ENCODE measurements around the gene FERMT3.

The FERMT3 gene

GRCh38 chr11:64186492-64187165 is 19.9 kb upstream of the FERMT3 start:
- DNase-seq (ENCODE audit: low read depth) = no peak

DNA sequence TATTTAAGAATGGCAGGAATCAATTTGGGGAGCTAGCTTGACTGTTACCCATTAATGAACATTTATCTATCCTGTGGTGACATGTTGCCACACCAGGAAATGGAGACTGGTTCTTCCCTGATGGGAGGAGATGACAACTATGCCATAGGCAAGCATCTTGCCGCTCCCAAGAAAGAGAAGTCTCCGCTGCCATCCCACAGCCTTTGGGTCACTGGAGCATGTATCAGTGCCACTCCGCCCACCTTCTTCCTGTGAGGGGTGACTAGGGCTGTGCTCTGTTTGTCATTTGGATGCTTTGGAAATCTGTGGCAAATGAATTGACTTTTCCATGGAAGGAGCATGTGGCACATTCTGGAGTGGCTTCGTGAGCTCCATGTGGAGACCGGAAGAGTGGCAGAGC is 14.1 kb upstream of the FERMT3 start:
- no peak for DNase-seq (ENCODE audit: low read depth)

DNA sequence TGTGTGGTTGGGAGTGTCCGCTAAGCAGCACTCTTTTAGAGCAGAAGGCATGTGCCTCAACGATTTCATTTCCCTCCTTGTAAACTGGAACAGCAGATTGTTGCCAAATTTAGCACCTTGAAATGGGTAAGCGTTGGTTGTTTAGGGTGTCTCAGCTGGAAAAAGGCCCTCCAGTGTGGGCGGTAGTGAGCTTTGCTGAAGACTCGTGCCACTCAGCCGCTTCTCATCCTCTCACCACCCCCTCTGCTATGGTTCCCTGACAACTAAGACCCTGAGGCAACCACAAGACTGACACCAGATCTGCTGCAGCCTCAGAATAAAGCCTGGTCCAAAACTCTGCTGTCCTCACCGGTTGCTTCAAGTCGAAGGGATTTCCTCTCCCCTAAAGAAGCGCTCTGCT is 9.9 kb upstream of the FERMT3 start:
- DNase-seq (ENCODE audit: low read depth) = no peak

GRCh38 chr11:64198511-64198910 is 8.0 kb upstream of the FERMT3 start:
- DNase-seq (ENCODE audit: low read depth) = no peak

DNA sequence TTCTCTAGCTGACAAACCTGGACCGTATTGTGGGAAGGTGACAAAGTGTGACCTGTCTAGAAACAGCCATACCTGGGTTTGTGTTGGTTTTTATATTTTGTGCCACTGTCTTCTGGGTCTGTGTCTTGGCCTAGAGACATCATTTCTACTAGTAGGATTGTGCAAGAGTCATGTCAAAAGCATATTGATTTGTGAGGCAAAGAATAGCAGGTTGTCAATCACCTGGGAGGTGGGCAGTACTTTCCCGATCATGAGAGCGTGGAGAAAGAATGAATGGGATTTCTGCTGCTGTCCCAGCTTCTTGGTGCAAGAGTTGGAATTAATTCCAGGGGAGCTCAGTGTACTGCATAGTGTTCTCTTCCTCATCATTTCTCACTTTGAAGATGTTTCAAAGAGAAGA is 5.0 kb upstream of the FERMT3 start:
- no peak for DNase-seq (ENCODE audit: low read depth)

- no peak for DNase-seq (ENCODE audit: low read depth)
Observed at GRCh38 chr11:64202992-64203391, 3.5 kb upstream of the FERMT3 start.

DNA sequence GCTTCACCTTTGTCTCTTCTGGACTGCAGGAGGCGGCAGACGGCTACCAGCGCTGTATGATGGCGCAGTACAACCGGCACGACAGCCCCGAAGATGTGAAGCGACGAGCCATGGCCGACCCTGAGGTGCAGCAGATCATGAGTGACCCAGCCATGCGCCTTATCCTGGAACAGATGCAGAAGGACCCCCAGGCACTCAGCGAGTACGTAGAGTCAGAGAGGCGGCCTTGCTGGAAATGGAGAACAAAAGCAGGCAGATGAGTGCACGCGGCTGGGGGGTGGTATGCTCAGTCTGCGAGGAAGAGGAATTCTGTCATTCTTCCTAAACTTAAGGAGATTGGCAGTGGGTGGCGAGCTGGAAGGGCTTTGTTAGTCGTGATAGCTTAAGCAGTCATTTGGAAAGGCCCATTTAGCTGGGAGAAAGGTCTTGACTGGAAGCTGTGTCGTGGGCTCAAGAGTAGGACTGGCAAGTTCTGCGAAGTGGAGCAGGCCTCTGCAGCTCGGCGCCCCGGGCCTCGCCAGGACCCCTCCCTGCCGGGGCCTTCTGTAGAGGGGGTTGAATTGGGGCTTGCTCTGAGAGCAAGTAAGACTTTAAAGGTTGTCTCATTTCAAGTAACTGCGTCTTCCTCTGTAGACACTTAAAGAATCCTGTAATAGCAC is 3.0 kb upstream of the FERMT3 start:
- DNase-seq (ENCODE audit: low read depth) = no peak

GRCh38 chr11:64204080-64204440 is 2.5 kb upstream of the FERMT3 start:
- DNase-seq (ENCODE audit: low read depth) = no peak

- peak; percentile 83 for DNase-seq (ENCODE audit: low read depth)
Observed at GRCh38 chr11:64204464-64204989, 2.0 kb upstream of the FERMT3 start.

GRCh38 chr11:64207256-64208085 is 950 bp downstream of the FERMT3 start:
- DNase-seq (ENCODE audit: low read depth) = peak; percentile 51

DNA sequence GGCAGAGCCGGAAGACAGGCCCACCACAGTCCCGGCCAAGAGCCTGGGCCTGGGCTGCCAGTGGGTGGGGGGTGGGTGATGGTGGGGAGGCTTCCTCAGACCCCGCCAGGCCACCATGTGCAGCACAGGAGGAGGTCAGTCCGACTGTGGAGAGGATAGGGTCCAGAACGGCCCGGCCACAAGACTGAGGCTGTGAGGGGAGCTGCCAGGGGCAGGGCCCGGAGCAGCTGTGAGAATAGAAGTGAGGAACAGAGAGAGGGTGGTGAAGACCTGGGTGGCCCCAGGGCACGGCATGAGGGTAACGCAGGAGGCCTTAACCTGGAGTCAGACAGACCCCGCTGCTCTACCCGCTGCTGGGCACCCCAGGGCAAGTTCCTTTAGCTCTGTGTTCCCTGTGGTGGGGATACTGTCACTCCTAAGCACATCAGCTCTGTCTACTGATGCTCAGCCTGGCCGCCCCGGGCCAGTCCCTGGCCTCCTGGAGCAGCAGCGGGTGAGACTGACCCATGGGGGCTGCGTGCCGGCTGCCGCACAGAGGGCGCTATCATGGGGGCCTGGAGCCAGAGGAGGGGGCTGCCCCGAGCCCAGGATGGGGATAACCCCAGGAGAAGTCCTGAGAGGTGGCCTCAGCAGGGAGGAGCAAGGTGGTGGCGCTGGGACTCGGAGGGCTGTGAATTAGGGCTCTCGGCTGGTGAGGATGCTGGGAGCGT is 1.7 kb downstream of the FERMT3 start:
- no peak for DNase-seq (ENCODE audit: low read depth)

GRCh38 chr11:64208796-64209562 is 2.5 kb downstream of the FERMT3 start:
- no peak for DNase-seq (ENCODE audit: low read depth)

DNA sequence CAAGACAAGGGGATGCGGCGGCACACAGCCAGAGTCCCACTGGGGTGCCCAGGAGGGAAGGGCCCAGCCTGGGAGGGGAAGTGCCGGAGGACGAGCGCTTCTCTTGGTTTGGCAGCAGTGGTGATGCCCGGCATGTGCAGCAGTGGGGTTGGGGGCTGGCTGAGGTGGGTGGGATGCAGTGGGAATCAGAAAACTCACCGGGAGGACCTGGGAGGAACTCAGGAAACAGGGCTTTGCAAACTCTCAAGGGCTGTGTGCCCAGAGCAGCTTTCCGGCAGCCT is 3.0 kb downstream of the FERMT3 start:
- DNase-seq (ENCODE audit: low read depth) = no peak

DNA sequence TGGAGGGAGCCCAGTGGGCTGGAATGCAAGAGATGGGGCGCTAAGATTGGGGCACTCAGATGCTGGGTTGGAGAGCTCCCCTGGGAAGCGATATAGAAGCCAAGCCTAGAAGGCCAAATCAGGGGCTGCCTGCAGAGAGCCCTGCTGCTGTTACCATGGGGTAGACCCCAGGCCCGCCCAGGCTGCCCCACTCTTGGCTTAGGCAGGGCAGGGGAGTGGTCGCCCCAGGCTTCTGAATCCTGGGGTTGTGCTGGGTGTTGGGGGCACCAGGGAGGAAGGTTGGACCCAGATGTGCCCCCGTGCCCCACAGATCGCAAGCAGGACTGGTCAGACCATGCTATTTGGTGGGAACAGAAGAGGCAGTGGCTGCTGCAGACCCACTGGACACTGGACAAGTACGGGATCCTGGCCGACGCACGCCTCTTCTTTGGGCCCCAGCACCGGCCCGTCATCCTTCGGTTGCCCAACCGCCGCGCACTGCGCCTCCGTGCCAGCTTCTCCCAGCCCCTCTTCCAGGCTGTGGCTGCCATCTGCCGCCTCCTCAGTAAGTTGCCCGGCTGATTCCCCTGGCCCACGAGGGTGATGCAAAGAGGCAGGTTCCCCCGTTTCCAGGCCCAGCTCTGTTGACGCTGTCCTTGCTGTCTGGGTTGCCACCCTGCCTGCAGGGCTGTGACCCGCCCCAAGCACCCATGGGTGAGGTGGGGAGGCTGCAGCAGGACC is 3.9 kb downstream of the FERMT3 start:
- DNase-seq (ENCODE audit: low read depth) = no peak

DNA sequence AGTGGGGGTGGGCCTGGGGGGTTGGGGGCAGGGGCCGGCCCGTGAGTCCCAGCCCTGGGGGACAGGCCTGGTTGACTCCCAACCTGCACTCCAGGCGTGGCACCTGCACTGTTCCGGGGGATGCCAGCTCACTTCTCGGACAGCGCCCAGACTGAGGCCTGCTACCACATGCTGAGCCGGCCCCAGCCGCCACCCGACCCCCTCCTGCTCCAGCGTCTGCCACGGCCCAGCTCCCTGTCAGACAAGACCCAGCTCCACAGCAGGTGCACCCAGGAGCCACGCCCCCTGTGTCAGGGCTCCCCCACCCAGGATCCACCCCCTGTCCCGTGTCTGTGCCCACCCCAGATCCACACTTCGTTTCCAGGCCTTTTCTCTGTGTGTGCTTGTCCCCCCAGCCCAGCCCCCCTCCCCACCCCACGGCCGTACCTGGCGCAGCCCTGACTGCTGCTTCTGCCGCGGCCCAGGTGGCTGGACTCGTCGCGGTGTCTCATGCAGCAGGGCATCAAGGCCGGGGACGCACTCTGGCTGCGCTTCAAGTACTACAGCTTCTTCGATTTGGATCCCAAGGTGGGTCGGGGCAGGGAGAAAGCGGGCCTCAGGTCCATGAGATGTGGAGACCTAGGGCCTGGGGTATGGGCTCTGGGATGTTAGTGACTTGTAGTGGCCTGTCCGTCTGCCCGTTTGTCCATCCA is 4.8 kb downstream of the FERMT3 start:
- no peak for DNase-seq (ENCODE audit: low read depth)

GRCh38 chr11:64216879-64217278 is 10.4 kb downstream of the FERMT3 start:
- no peak for DNase-seq (ENCODE audit: low read depth)

DNA sequence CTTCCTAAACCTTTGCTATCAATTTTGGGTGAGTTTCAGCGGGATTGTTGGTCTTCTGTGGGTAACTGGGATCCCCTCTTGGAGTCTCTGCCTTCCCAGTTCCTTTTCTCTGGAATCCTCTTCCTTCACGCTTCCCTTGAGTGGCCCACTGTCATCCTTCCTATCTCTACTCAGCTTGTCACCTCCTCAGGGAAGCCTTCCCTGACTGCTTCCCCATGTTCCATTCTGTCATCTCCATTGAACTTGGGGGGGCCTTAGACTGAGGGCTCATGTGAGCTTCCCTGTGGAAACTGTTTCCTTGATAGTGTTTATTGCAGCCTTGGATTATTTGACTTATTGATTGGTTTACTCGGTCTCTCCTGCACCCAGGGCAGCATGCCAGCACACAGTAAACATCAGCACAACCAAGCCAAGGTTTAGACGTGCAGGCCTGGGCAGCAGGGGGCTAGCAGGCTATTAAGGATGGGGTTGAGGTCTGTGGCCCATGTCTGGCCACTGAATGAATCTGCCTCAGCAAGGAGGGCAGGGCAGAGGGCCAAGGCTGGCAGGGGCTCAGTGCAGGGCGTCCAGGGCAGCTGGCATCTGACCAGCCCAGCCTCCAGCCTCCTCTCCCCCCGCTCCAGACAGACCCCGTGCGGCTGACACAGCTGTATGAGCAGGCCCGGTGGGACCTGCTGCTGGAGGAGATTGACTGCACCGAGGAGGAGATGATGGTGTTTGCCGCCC is 12.3 kb downstream of the FERMT3 start:
- no peak for DNase-seq (ENCODE audit: low read depth)

DNA sequence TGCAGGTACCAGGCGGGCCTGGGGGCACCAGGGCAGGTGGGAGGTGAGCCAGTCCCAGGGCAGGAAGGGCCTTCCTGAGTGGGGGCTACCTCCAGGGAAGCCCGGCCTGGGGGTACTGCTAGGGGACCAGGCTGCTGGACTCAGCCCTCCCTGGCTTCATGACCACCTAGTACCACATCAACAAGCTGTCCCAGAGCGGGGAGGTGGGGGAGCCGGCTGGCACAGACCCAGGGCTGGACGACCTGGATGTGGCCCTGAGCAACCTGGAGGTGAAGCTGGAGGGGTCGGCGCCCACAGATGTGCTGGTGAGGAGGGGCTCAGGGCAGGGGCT is 12.8 kb downstream of the FERMT3 start:
- DNase-seq (ENCODE audit: low read depth) = no peak

GRCh38 chr11:64219755-64220154 is 13.2 kb downstream of the FERMT3 start:
- DNase-seq (ENCODE audit: low read depth) = no peak

DNA sequence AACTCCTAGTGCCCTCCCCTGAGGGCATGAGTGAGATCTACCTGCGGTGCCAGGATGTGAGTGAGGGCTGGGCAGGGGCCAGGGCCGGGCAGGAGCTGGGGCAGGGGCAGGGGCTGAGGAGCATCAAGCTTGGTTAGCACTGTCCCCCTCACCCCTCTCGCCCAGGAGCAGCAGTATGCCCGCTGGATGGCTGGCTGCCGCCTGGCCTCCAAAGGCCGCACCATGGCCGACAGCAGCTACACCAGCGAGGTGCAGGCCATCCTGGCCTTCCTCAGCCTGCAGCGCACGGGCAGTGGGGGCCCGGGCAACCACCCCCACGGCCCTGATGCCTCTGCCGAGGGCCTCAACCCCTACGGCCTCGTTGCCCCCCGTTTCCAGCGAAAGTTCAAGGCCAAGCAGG is 13.8 kb downstream of the FERMT3 start:
- no peak for DNase-seq (ENCODE audit: low read depth)
